Jurkat, Clone E6-1 (cell line): ENCODE measurements around the gene PPT1.
"Not testable (repeated sequence)": the region's sequence is repeated elsewhere in the genome, so short reads cannot be mapped to it uniquely, and the experiment has no call there.

ENCODE experiments used
- DNase-seq: peaks from one replicate; pipeline ENCODE4 v3.0.0-alpha.2; 2011; ENCODE audit warnings: low read depth, low spot score
- H3K4me3 ChIP-seq: 2 replicates; pipeline ENCODE4 v1.5.1; 2011; ENCODE audit warnings: mild to moderate bottlenecking, low read length, control low read depth, moderate library complexity

Gene PPT1

DNA sequence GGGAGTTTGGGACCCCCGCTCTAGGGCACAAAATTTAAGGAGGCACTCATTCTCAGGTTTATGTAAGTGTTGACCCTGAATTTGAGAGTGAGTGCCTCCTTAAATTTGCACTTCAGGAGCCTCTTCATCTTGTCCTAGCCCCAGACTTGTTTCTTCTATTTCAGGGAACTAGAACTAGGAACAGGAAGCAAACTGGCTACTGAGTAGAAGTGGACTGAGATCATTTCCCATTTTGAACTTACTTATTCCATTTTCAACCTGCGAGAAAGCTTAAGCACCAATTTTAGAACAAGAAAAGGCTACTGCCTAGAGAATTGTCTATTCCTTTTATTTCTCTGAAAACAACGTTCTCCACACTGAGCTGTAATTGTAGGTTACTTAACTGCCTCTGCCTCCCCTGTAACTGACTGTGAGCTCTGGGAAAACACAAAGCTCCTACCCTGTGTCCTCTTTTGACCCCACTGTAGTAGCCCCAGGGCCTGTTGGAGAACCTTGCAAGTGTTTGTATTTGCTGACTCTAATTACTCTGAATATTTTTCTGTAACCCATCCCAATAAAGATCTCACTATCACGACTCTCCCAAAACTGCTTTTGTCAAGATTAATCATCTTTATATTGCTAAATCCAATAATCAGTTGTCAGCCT, 2.5 kb downstream of the PPT1 start:
- DNase-seq = no peak
- H3K4me3 ChIP-seq = no peak overlapping the region

DNA sequence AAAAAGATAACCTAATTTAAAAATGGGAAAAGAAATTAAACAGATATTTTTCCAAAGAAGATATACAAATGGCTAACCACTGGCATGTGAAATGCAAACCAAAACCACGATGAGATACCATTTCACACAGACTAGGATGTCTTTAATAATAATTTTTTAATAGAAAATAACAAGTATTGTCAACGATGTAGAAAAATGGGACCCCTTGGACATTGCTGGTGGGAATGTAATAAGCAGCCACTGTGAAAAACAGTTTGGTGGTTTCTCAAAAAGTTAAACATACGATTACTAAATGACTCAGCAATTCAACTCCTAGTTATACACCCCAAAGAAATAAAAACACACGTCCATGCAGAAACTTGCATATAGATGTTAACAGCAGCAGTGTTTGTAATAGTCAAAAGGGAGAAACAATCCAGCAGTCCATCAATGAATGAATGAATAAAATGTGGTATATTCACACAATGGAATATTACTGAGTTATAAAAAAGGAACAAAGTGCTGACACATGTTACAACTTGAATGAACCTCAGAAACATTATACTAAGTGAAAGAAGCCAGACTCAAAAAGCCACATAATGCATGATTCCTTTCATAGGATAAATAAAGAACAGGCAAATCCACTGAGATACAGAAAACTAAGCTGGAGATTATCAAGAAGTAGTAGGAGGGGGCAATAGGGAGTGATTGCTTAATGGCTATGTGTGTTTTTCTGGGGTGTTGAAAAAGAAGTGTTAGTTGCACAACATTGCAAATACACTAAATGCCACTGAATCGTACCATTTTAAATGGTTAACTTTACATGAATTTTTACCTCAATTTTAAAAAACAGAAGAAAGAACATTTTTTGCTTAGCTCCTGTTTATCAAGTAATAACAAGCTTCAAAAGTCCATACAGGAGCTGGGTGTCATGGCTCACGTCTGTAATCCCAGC, 4.1 kb downstream of the PPT1 start:
- no peak for DNase-seq
- no peak overlapping the region for H3K4me3 ChIP-seq

GRCh38 chr1:40092241-40092640, 4.8 kb downstream of the PPT1 start:
- H3K4me3 ChIP-seq = no peak overlapping the region
- no peak for DNase-seq

- H3K4me3 ChIP-seq = no peak overlapping the region
- DNase-seq = no peak
Measured at GRCh38 chr1:40090652-40091355, 6.2 kb downstream of the PPT1 start.

DNA sequence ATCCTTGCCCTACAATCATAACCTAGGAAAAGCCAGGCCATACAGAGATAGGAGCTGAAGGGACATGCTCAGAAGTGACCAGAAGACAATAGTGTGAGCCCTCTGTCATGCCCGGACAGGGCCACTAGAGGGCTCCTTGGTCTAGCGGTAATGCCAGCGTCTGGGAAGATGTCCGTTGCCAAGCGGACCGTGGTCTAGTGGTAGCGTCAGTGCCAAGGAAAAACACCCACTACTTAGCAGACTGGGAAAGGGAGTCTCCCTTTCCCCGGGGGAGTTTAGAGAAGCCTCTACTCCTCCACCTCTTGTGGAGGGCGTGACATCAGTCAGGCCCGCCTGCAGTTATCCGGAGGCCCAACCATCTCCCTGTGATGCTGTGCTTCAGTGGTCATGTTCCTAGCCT, 12.3 kb downstream of the PPT1 start:
- DNase-seq, H3K4me3 ChIP-seq: not testable (repeated sequence)

DNA sequence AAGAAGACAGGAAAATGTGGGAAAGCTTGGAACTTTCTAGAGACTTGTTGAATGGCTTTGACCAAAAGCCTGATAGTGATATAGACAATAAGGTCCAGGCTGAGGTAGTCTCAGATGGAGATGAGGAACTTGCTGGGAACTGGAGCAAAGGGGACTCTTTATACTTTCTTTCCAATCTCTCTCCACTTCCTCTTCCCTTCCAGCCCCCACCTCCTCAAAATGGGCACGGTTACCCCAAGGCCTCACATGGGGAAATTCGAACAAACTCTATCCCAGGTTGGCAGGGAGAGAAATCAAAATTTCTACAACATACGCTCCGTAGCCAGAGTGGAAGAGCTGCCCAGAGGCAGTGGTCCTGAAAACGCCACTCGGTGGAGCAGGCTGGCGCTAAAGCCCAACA, 15.2 kb downstream of the PPT1 start:
- DNase-seq = no peak

DNA sequence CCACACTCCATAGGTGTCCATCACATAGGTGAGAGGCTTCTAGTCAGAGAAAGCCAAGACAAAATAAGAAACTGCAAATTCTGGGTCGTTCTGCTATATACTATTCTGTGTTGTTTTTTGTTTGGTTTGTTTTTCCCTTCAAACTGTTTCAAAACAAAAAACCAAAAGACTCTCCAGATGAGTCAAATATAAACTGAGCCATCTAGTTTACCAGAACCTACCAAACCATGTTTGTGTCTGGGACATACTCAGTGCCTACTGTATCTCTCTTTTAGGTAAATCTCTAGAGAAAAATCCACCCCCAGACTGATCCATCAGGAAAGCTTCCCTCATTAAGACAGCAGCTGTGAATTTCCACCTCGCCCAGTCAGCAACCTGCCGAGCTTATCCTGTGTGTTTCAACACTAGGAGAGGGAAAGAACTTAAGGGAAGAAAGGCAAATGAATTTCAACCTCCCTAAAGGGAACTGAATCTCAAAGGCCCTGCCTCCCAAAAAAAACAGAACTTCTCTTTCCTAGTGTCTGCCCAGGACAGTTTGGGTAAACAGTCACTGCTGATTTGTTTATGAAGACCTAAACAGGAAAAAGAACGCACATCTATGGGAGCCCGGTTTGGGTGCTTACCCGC, 17.2 kb downstream of the PPT1 start:
- no peak overlapping the region for H3K4me3 ChIP-seq
- DNase-seq = no peak

More for the DNA sequence above, 15.2 kb downstream of the PPT1 start:
- no peak overlapping the region for H3K4me3 ChIP-seq

DNA sequence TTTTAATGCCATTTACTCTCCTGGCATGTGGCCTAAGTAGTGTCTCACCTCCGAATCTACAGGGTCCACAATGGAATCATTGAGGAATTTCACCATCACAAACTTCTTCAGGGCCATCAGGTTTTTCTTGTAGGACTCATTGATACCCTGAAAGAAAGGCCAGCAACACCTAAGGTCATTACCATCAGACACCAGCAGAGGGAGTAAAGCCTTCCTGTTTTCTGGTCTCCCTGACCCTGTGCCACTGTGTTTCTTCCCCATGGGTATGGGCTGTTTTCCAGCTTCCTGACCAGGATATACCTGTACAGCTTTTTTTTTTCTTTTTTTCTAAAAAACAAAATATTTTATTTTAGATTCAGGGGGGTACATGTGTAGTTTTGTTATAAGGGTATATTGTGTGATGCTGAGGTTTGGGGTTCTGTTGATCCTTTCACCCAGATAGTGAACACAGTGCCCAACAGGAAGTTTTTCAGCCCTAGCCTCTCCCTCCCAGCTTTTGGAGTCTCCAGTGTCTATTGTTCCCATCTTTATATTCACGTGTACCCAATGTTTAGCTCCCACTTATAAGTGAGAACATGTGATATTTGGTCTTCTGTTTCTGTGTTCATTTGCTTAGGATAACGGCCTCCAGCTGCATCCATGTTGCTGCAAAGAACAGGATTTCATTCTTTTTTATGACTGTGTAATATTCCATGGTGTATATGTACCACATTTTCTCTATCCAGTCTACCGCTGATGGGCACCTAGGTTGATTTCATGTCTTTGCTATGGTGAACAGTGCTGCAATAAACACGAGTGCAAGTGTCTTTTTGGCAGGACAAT, 18.3 kb downstream of the PPT1 start:
- no peak overlapping the region for H3K4me3 ChIP-seq
- DNase-seq = peak; percentile 48

DNA sequence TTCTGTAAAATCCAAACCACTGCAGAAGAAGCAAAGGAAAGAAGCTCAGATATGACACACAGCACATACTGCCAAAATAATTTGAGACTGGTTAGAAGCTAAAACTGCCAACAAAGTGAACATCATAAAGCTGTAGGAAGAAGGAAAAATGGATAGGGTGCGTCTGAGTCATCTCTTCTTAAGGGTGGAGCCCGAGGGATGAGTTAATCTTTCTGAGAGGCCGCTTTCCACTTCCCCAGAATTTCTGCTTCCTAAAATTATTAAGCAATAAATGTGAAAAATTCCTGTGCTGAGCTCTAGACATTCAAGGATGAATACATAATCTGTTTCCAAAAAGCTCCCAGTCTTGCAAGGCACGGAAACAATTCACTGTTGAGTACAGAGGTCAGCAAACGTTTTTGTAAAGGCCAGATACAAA, 20.1 kb downstream of the PPT1 start:
- no peak overlapping the region for H3K4me3 ChIP-seq
- no peak for DNase-seq

- no peak for DNase-seq
- H3K4me3 ChIP-seq = no peak overlapping the region
Measured at GRCh38 chr1:40075266-40075665, 21.8 kb downstream of the PPT1 start.

DNA sequence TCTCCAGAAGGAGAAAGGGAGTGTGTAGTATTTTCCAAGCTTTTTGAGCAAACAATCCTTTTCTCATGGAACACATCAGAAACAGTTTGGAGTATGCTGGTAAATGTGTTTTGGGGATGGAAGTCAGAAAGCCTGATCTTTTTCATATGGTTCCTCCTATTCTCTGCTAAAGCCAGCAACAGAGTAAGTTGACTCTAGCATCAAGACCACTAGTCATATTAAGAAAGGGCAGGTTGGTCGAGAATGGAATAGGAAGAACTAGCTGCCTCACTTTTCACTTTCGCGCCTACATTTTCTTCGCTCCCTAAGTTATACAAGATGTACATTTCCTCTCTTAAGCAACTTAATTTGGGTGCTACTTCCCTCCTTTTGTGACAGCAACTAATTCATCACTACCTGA, 24.0 kb downstream of the PPT1 start:
- no peak for DNase-seq
- H3K4me3 ChIP-seq = no peak overlapping the region

- DNase-seq = no peak
- H3K4me3 ChIP-seq = no peak overlapping the region
Measured at GRCh38 chr1:40072142-40072541, 24.9 kb downstream of the PPT1 start.

DNA sequence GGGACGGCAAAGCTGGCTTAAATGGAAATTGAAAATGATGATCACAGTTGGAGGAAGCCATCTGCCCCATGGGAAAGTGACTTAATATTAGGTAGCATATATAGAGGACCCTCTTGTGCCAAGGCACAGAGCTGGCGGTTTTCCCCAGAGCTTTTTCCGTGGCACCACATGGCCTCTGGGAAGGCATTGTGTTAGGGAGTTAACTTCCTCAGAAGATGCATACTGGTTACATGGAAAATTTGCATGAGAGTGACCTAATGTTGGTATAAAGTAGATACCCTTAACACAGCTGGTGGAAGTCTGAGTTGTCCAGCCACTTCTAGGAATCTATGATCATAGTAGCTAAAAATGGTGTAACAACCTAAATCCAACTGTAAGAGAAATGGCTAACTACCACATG, 29.2 kb downstream of the PPT1 start:
- H3K4me3 ChIP-seq = no peak overlapping the region
- no peak for DNase-seq

DNA sequence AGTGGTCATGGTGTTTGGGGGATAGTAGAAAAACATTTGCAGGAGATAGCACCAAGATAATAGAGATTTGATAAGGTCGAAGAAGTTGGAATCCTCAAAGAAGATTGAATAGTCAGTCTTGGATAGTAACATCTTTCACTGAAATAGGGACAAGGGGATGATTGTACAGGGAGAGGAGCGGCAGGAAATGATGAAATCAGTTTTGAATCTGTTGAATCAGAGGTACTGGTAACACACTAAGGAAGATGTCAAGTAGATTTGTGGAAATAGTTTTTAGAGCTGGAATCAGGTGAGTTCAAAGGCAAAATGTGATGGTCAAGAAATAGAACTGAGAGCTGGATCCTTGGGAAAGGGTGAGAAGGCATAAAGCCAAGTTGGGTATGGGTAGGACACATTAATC, 30.0 kb downstream of the PPT1 start:
- no peak for DNase-seq
- no peak overlapping the region for H3K4me3 ChIP-seq

DNA sequence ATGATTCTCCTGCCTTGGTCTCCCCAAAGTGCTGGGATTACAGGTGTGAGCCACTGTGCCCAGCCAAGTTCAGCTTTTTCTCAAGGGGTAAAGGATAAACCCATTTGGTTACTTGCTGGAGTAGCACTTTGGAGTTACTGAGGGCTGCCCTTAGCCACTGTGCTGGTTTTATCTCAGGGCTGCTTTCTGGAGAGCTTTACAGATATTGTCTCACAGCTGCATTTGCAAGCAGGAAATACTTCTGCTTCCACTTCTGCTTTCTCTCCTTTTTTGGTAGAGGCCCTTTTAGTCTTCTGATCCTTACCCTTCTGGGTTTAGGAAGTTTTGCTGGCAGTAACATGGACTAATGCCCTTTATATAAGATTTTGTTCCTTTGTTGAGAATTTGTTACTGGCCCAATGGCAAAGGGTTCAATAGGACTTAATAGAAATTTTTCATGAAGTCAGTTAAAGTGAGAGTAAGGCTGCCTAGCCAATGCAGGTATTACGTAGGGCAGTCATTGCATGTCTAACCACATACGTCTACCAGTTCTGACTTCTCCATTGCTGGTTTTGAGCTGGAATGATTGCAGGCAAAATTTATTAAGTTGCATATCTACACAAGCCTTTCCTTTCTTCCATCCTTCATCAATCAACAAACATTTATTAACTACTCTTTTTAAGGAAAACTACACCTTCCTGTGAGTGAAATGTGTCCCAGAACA, 32.1 kb downstream of the PPT1 start:
- H3K4me3 ChIP-seq = no peak overlapping the region
- peak; percentile 37 for DNase-seq

DNA sequence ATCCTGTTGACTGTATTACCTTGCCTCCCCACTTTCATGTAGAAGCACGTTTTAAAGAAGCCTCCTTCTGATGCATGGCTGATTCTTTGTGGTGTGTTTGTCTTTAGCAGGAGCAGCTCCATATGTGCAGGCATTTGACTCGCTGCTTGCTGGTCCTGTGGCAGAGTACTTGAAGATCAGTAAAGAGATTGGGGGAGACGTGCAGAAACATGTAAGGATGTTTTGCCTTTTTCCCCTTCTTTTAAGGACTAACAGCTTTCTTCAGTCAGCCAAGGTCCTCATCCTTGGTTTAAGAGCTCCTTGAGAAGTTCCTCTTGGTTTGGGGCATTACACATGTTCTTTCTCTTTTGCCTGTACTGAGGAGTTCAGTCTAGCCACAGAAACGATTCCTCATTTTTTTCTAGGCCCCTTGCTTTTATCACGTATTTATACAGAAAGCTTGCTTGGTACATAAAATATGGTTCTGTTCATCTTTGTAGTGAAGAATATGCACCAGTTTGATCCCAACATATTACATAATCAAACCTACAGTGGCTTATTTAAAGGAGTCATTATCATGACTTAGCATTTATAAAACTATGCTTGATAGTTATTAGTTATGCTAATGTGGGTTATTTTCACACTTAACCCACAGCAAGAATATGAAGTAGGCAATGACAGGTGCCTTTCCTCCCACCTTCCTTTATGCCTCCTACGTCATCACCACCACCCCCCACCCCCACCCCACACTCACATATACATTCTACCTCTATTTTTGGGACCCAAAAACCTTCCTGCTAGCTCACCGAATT, 36.9 kb downstream of the PPT1 start:
- peak overlapping the region; percentile 37 for H3K4me3 ChIP-seq
- DNase-seq = peak; percentile 47

GRCh38 chr1:40059338-40059959, 37.6 kb downstream of the PPT1 start:
- H3K4me3 ChIP-seq = peak overlapping the region; percentile 37
- DNase-seq = peak; percentile 79
